GM21528 (cell line): ENCODE measurements around the gene CCNDBP1.
"Not testable (repeated sequence)": the region's sequence is repeated elsewhere in the genome, so short reads cannot be mapped to it uniquely, and the experiment has no call there.

Experiments used
- ATAC-seq: cut with Tn5 transposase; IDR thresholded peaks from one replicate; pipeline ENCODE4 v1.9.1; 2021; ENCODE audit warnings: mild to moderate bottlenecking, moderate library complexity; ENCODE audit not compliant: unreplicated experiment, low FRiP score

CCNDBP1 gene

GRCh38 chr15:43190178-43190577 is 5.0 kb downstream of the CCNDBP1 start:
- ATAC-seq = no peak

DNA sequence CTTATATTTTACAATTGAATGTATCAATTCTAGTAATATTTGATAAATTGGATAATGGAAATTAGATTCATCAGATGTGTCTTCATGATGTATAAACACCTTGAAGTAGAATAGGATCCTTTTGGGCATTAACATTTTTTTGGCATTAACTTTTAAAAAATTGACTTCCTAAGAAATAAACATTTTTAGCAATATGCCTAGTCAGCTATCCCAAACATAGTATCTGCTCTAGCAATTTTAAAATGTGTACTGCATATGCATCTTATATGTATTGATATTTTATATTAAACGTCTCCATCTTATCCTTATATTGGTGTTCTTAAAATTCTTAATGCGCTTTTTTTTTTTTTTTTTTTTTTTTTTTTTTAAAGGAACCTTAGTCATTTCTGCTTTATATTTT is 8.5 kb downstream of the CCNDBP1 start:
- ATAC-seq = no peak

GRCh38 chr15:43194795-43195194 is 9.6 kb downstream of the CCNDBP1 start:
- no peak for ATAC-seq

DNA sequence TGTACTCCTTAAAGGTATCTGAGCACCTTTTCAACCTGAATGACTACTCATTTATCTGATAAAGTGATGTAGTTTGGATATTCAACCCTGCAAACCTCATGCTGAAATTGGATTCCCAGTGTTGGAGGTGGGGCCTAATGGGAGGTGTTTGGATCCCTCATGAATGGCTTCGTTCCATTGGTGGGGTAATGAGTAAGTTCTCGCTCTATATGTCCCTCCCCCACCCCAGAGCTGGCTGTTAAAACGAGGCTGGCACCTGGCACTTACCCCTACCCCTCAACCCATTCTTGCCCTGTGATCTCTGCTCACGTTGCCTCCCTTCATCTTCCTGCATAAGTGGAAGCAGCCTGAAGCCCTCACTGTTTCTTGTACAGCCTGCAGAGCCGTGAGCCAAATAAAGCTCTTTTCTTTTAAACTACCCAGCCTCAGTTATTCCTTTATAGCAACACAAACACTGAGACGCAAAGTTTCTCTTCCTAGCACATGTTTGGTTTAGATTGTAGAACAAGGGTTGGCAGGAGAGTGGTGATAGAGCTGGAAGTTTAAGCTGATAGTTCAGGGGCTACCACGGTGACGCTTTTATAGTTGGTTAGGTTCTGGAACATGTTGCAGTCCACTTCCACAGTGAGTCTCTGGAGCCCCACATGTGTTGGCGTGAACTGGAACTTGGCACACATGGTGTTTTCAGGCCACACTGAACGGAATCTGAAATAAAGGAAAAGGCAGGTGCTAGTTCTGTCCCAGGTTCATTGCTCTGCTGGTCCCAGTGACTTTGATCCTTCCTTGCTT is 11.8 kb downstream of the CCNDBP1 start:
- no peak for ATAC-seq

DNA sequence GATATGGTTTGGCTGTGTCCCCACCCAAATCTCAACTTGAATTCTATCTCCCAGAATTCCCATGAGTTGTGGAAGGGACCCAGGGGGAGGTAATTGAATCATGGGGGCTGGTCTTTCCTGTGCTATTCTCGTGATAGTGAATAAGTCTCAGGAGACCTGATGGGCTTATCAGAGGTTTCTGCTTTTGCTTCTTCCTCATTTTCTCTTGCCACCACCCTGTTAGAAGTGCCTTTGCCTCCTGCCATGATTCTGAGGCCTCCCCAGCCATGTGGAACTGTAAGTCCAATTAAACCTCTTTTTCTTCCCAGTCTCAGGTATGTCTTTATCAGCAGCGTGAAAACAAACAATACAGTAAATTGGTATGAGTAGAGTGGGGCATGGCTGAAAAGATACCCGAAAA is 12.6 kb downstream of the CCNDBP1 start:
- not testable (repeated sequence) for ATAC-seq

GRCh38 chr15:43198556-43198955 is 13.4 kb downstream of the CCNDBP1 start:
- not testable (repeated sequence) for ATAC-seq

DNA sequence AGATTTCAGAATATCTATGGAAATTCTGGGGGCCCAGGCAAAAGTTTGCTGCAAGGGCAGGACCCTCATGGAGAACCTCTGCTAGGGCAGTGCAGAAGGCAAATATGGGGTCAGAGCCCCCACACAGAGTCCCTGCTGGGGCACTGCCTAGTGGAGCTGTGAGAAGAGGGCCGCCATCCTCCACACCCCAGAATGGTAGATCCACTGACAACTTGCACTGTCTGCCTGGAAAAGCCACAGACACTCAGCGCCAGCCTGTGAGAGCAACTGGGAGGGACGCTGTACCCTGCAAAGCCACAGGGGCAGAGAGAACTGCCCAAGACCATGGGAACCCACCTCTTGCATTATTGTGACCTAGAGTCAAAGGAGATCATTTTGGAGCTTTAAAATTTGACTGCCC is 13.8 kb downstream of the CCNDBP1 start:
- ATAC-seq = no peak

GRCh38 chr15:43199945-43200488 is 14.8 kb downstream of the CCNDBP1 start:
- no peak for ATAC-seq

DNA sequence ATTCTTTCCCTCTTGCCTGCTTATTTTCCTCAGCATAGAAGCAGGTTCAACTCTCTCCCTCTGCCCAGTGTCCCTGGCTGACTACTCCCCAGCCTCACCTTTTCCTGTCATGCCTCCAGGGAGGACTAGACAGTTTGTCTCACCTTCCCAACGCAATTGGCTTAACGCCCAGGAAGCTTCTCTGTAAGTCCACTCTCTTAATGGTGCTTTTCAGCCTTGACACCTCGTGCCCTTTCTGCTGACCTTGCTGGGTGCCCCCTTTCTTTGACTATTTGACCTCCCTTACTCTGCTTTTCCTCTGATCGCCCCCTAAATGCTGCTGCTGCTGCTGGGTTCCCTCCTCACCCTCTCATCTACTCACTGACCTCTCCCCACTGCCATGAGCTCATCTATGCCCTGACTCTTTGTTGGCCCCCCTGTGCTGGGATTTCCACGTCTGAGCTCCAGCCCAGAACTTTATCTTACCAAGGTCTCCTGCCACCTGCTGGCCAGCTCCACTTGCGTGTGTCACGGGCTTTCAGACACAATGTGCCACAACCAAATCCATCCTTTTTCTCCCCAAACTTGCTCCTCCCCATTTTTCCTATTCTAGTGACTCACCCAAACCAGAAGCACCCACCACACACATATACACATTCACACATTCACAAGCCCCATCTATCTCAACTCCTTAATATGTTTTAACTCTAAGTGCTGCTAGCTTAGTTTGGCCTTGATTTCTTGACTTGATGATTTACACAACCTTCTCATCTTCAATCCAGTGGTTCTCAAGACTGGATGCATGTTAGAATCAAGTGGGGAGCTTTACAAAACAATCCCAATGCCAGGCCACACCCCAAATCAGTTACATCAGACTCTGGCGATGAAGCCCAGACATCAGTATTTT is 19.1 kb downstream of the CCNDBP1 start:
- ATAC-seq = no peak

DNA sequence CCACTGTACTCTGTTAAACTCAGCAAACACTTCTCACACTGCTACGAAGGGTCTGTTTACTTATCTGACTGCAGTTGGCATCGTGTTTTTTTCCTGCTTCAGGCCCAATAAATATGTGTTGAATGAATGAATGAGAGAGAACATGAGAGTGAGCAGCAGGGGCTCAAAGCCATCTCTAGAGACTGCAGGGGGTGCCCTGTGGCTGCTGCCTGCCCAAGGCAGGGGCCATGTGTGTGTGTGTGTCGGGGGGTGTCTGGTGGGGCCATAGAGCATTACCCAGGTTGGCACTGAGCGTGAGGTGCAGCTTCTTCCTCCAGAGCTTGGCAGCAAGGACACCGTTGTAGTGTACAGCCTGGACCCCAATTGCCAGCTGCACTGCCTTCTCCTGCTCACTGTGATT is 20.9 kb downstream of the CCNDBP1 start:
- no peak for ATAC-seq

DNA sequence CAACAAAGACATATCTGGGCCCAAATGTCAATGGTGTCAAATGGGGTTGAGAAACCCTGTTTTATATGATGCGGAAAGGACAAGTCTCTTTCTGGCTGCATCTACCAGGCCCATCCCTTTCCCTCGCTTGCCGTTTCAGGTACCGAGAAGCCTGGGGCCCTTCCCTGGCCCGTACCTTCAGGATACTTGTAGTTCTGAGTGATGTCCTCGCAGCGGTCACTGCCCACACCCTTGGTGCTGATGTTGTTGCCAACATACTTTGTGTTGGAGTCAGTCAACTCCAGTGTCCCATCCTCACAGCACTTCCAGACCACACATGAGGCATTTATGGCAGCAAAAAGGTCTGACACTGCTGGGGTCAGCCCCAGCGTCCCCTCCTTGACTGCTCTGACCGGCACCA is 21.8 kb downstream of the CCNDBP1 start:
- no peak for ATAC-seq

- no peak for ATAC-seq
These were observed 23.1 kb downstream of the CCNDBP1 start for GRCh38 chr15:43208052-43209002.

DNA sequence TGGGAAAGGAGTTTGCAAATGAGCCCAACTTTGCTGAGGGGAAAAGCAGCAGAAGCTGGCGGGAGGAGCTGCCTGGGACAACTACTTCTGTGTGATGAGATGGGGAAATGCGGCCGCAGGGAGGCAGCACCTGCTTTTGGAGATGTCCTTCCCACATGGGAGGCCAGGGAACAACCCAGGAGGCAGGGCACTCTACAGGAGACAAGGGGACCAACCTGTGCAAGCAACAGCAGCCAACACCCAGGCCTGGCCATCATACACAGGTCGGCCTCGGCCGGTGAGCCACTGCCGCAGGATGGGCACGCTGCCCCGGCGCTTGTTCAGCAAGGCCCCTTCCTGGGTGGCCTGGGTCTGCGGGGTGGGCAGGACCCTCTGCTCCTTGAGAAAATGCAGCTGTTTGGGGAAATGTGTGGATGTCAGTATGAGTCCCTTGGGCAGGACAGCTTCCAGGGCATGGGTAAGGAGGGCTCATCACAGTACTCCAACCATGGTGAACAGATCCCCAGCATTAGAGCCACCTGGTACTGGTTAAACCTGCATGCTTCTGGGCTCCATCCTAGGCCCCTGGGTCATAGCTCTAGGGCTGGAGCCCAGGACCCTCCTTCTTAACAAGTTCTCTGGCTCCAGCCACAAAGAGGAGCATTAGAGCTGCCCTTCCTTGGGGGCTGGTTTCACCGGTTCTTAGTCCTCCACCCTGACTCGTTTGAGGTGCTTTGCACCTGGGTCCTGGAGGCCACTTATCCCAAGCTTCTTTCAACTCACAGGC is 24.0 kb downstream of the CCNDBP1 start:
- no peak for ATAC-seq

GRCh38 chr15:43210172-43210745 is 25.1 kb downstream of the CCNDBP1 start:
- ATAC-seq = no peak

GRCh38 chr15:43210807-43211206 is 25.6 kb downstream of the CCNDBP1 start:
- ATAC-seq = no peak

- no peak for ATAC-seq
These were observed 26.1 kb downstream of the CCNDBP1 start for GRCh38 chr15:43211224-43211735.

- ATAC-seq = no peak
These were observed 27.1 kb downstream of the CCNDBP1 start for GRCh38 chr15:43212299-43212698.

DNA sequence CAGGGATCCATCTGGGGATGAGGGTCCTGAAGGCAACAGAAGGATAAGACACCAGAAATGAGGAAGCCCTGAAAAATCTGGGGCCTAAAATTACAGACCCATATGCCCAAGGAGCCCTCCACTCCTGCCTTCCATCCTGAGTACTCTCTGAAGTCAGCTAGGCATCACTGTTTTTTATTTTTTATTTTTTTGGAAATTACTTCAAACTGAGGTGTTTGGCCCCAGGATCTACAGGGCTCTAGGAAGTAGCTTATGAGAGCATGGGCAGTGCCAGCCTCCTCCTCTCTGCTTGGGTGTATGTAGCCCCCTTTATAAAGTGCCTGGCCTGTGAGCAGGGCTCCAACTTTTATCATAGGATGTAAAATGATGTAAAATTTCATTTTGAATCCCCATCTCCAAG is 27.7 kb downstream of the CCNDBP1 start:
- no peak for ATAC-seq

DNA sequence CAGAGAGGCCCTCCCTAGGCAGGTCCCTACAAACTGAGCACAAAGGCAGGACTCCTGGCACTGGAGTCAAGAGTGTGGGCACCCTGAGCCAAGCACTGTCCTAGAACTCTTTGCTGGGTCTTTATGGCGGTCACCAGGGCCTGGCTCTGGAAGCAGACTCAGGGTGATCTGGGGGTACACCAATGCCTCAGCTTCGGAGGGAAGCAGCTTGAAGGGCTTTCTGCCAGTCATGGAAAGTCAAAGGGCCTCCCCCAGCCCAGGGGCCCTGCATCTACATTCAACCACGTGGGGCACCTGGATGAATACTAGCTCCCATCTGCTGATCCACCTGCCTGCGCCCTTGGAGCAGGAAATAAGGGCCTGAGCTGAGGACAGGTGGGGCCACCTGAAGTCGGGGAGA is 28.3 kb downstream of the CCNDBP1 start:
- no peak for ATAC-seq
